ENCODE measurements around the gene CSNK1E.
A peak's percentile ranks its signal among the peaks of the same experiment; 100 is the strongest.

Gene CSNK1E

DNA sequence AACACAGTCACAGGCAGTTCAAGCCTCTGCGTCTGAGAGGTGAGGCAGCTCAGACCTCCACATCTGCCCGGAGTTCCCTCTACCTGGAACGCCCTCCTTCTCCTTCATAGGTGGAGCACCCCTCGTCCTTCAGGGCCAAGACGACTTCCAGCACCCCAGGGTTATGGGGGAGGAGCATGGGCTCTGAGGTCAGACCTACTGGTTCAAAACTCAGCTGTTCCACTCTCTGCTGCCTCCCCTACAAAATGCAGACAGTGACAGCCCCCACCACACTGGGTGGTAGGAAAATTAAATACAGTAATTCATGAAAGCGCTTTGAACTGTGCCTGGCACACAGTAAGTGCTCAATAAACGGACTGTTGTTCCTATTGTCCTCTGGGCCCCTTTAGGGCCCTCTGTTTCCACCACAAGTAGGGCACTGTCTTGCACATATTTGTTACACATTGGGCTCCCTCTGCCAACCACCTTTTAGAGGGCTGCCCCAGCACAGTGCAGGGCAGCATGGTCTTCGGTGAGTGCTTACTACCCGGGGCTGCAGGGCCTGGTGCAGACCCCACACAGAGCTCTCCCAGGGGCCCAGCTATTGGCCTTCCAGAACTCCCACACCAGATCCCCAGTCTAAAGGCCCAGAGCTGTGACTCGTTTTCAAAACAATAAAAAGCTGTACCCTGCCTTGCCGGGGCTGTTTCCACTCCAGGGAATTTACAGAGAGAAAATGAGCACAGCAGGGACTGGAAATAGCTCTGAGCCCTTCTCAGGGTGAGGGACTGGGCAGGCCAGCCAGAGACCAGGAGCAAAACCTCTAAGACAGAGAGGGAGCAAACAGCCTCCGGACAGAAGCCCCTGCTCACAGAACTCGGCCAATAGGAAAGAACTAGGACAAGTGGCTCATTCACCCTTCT, 46.9 kb downstream of the CSNK1E start:
- no peak for TF ChIP-seq CTCF (IDR thresholded peaks at IDR 0.05)
- TF ChIP-seq ZFX (IDR thresholded peaks at IDR 0.05; ENCODE audit: borderline replicate concordance) = no peak
- H3K27ac ChIP-seq = no peak overlapping the region

DNA sequence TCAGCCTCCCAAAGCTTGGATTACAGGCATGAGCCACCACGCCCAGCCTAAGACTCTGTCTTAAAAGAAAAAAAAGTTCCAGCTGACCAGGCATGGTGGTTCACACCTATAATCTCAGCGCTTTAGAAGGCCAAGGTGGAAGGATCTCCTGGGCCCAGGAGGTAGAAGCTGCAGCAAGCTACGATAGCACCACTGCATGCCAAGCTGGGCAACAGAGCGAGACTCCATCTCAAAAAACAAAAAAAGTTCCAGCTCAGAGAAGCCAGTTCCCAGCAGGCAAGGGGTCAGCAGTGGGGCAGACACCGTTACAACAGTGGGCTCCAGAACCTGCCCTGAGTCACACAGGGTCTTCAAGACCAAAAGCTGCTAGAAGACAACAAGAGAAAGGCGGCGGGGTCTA, 47.8 kb downstream of the CSNK1E start:
- no peak overlapping the region for H3K27ac ChIP-seq
- no peak for TF ChIP-seq CTCF (IDR thresholded peaks at IDR 0.05)
- no peak for TF ChIP-seq ZFX (IDR thresholded peaks at IDR 0.05; ENCODE audit: borderline replicate concordance)

- H3K27ac ChIP-seq = no peak overlapping the region
- no peak for TF ChIP-seq CTCF (IDR thresholded peaks at IDR 0.05)
- no peak for TF ChIP-seq ZFX (IDR thresholded peaks at IDR 0.05; ENCODE audit: borderline replicate concordance)
Measured at GRCh38 chr22:38267086-38267485, 50.1 kb downstream of the CSNK1E start.

GRCh38 chr22:38266120-38266519, 51.1 kb downstream of the CSNK1E start:
- no peak overlapping the region for H3K27ac ChIP-seq
- no peak for TF ChIP-seq ZFX (IDR thresholded peaks at IDR 0.05; ENCODE audit: borderline replicate concordance)
- TF ChIP-seq CTCF (IDR thresholded peaks at IDR 0.05) = no peak

DNA sequence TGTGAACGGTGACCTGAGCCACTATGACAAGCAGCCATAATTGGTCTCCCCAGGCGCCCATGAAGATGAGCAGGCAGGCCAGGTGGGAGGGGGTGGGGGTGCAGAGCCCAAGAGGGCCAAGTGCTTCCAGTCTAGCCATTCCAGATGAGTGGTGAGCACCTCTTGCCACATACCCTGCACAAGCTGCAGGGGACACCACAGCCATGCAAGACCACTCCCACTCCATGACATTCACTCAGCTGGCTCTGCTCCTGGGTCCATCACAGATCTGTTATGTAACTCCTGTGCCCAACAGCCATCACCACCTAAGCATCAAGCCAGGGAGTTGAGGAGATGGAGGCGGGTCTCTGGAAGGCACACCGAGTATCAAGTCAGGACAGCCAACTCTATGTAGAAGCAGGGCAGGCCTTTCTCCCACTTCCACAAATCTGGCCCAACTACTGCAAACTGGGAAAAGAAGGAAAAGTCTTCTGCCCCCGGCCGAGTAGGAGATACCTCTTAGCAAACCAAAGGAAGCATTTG, 52.9 kb downstream of the CSNK1E start:
- TF ChIP-seq ZFX (IDR thresholded peaks at IDR 0.05; ENCODE audit: borderline replicate concordance) = no peak
- TF ChIP-seq CTCF (IDR thresholded peaks at IDR 0.05) = no peak

GRCh38 chr22:38262051-38262795, 55.0 kb downstream of the CSNK1E start:
- TF ChIP-seq CTCF (IDR thresholded peaks at IDR 0.05) = peak; percentile 70
- no peak for TF ChIP-seq ZFX (IDR thresholded peaks at IDR 0.05; ENCODE audit: borderline replicate concordance)
- H3K27ac ChIP-seq = no peak overlapping the region

More for the DNA sequence above, 52.9 kb downstream of the CSNK1E start:
- no peak overlapping the region for H3K27ac ChIP-seq
